ENCODE data around the gene GABRE. TPM values are rescaled to one million over a fixed set of nuclear protein-coding genes. Genes with fewer than 3 reads are reported as not detected.
A peak's percentile ranks its signal among the peaks of the same experiment; 100 is the strongest.

The GABRE gene
- total and polyA plus RNA-seq, 8 donors, result 4.2 to 51.4 (median 12.8) TPM

- Histone ChIP-seq H3K27me3 (no peaks in the 10 kb centered on the region), H3K27ac (no peak overlapping the region), H3K4me3 (no peak overlapping the region), H3K9me3 (no peaks in the 10 kb centered on the region), H3K36me3 (no peaks in the 10 kb centered on the region), H3K4me1 (no peaks in the 10 kb centered on the region)
- 64 to 67% methylated on average over 5 of the region's 5 CpGs for WGBS, 2 donors
- no peak for FAIRE-seq
- DNase-seq, result no peak
- TF ChIP-seq CTCF (IDR thresholded peaks at IDR 0.05), result no peak
- ATAC-seq, result no peak
- intact Hi-C loops (cut with DNase I), result no loop called here
Observed at GRCh38 chrX:151962034-151962433, 12.4 kb downstream of the GABRE start.

- no peaks in the 10 kb centered on the region for H3K27me3 ChIP-seq
- WGBS, 2 donors, result 77 to 87% methylated on average over 4 of the region's 4 CpGs
- FAIRE-seq (no peak), DNase-seq (no peak), ATAC-seq (no peak)
- H3K9me3 ChIP-seq, result no peaks in the 10 kb centered on the region
- intact Hi-C loops (cut with DNase I), result no loop called here
- H3K4me1 ChIP-seq, result no peaks in the 10 kb centered on the region
- no peak for TF ChIP-seq CTCF (IDR thresholded peaks at IDR 0.05)
- H3K36me3 ChIP-seq, result no peaks in the 10 kb centered on the region
- no peak overlapping the region for H3K27ac ChIP-seq
- no peak overlapping the region for H3K4me3 ChIP-seq
Observed at GRCh38 chrX:151958101-151958500, 16.4 kb downstream of the GABRE start.

- intact Hi-C loops (cut with DNase I), result no loop called here
Observed at GRCh38 chrX:151954730-151955129, 19.7 kb downstream of the GABRE start.

GRCh38 chrX:151938172-151938571 is 36.3 kb downstream of the GABRE start:
- ATAC-seq, result no peak
- FAIRE-seq, result peak; percentile 51
- no peak for TF ChIP-seq CTCF (IDR thresholded peaks at IDR 0.05)
- Histone ChIP-seq H3K27ac (no peak overlapping the region), H3K4me1 (no peaks in the 10 kb centered on the region), H3K27me3 (peaks cover 0 to 14% (median 0%) of the 10 kb centered on the region in 4 donors), H3K36me3 (no peaks in the 10 kb centered on the region), H3K9me3 (no peaks in the 10 kb centered on the region), H3K4me3 (no peak overlapping the region)
- no peak for DNase-seq
- intact Hi-C loops (cut with DNase I), result no loop called here

More at GRCh38 chrX:151954730-151955129, 19.7 kb downstream of the GABRE start:
- H3K36me3 ChIP-seq, result no peaks in the 10 kb centered on the region
- H3K4me1 ChIP-seq, result no peaks in the 10 kb centered on the region
- no peak overlapping the region for H3K27ac ChIP-seq
- no peak for FAIRE-seq
- no peak for DNase-seq
- H3K4me3 ChIP-seq, result no peak overlapping the region
- H3K9me3 ChIP-seq, result no peaks in the 10 kb centered on the region
- no peak for ATAC-seq
- no peaks in the 10 kb centered on the region for H3K27me3 ChIP-seq
- 86 to 87% methylated on average over 15 of the region's 15 CpGs for WGBS, 2 donors
- TF ChIP-seq CTCF (IDR thresholded peaks at IDR 0.05), result no peak

GRCh38 chrX:151935358-151935757 is 39.1 kb downstream of the GABRE start:
- ATAC-seq, result no peak
- 88 to 91% methylated on average over 1 of the region's 1 CpG for WGBS, 2 donors
- no peaks in the 10 kb centered on the region for H3K4me1 ChIP-seq
- no peak for DNase-seq
- H3K36me3 ChIP-seq, result no peaks in the 10 kb centered on the region
- no peak overlapping the region for H3K27ac ChIP-seq
- TF ChIP-seq CTCF (IDR thresholded peaks at IDR 0.05), result no peak
- H3K9me3 ChIP-seq, result no peaks in the 10 kb centered on the region
- peak; percentile 47 for FAIRE-seq
- H3K27me3 ChIP-seq, result peaks cover 0 to 3% (median 0%) of the 10 kb centered on the region in 4 donors
- intact Hi-C loops (cut with DNase I), result no loop called here
- H3K4me3 ChIP-seq, result no peak overlapping the region

Data from pancreas (tissue), 10 donors.